NCI-H1105 (cell line): Measurements from ENCODE around the gene APBA1.
"Not testable (repeated sequence)": the region's sequence is repeated elsewhere in the genome, so short reads cannot be mapped to it uniquely, and the experiment has no call there.

ENCODE experiments used
- DNase-seq: peaks from one replicate; lab custom pipeline; 2025; lab: John Stamatoyannopoulos, UW

Gene APBA1

DNA sequence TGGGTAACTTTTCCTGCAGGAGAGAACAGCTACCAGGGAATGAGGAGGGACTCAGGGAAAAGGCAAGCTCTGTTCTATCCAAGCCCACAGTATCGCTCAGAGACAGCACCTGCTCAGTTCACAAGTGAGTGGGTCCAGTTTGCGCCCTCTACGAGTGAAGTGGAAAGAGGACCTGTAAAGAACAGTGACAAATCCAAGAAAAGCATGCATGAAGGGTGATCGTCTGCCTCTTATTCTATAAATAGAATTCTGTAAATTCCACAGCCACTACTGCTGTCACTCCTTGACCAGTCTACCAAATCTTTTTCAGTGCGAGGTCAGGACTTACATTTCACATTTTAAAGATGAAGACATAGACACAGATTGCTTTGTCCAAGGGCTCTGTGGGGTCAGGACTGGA lies 229.7 kb downstream of the APBA1 start:
- no peak for DNase-seq

DNA sequence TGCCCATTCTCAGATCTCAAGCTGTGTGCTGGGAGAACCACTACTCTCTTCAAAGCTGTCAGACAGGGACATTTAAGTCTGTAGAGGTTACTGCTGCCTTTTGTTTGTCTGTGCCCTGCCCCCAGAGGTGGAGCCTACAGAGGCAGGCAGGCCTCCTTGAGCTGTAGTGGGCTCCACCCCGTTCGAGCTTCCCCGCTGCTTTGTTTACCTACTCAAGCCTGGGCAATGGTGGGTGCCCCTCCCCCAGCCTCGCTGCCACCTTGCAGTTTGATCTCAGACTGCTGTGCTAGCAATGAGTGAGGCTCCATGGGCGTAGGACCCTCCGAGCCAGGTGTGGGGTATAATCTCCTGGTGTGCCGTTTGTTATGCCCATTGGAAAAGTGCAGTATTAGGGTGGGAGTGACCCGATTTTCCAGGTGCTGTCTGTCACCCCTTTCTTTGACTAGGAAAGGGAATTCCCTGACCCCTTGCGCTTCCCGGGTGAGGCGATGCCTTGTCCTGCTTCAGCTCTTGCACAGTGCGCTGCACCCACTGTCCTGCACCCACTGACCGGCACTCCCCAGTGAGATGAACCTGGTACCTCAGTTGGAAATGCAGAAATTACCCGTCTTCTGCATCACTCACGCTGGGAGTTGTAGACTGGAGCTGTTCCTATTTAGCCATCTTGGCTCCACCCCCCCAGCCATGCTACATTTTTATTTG lies 231.8 kb downstream of the APBA1 start:
- DNase-seq = not testable (repeated sequence)

DNA sequence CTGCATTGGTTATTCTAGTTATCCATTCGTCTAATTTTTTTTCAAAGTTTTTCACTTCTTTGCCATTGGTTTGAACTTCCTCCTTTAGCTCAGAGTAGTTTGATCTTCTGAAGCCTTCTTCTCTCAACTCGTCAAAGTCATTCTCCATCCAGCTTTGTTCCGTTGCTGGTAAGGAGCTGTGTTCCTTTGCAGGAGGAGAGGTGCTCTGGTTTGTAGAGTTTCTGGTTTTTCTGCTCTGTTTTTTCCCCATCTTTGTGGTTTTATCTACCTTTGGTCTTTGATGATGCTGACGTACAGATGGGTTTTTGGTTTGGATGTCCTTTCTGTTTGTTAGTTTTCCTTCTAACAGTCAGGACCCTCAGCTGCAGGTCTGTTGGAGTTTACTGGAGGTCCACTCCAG lies 232.5 kb downstream of the APBA1 start:
- not testable (repeated sequence) for DNase-seq

DNA sequence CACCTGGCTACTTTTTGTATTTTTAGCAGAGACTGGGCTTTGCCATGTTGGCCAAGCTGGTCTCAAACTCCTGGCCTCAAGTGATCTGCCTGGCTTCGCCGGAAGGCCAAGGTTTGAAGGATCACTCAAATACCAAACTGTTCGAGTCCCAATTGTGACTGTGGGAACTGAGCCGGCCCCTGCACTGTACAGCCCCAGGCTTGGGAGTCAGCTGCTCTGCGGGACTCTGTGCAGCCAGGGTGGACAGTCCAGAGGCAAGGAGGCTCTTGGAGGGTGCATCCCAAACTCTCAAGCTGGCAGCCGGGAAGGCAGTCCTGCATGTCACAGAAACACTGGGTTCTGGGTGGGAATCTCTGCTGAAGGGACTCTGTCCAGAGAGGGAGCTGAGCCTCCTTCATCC lies 238.2 kb downstream of the APBA1 start:
- DNase-seq = no peak

DNA sequence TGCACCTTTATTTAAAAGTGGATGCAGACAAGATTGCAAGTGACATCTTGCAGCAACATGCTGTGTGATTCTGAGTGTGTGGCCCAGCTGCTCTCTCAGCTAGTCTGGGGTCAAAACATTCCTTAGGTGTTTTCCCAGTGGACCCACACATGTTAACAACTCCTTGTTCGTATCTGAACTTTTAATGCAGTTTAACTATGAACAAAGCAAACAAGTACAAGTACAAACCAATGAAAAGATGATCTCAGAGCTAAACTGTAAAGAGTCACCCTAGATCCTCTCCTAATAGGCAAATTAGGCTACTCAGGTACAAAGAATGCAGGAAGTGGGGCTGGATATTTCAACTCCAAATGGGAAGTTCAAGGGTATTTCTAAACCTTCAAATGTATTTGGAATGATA lies 238.8 kb downstream of the APBA1 start:
- DNase-seq = no peak

- DNase-seq = no peak
Observed at GRCh38 chr9:69432623-69433022, 239.5 kb downstream of the APBA1 start.

DNA sequence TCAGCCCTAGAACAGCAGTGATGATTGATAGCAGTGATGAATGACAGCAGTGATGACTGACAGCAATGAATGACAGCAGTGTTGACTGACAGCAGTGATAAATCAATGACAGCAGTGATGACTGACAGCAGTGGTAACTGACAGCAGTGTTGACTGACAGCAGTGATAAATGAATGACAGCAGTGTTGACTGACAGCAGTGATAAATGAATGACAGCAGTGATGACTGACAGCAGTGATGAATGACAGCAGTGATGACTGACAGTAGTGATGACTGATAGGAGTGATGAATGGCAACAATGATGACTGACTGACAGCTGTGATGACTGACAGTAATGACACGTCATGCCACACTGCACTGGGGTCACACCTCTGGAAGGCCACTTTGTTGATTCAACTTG lies 240.4 kb downstream of the APBA1 start:
- DNase-seq = no peak

DNA sequence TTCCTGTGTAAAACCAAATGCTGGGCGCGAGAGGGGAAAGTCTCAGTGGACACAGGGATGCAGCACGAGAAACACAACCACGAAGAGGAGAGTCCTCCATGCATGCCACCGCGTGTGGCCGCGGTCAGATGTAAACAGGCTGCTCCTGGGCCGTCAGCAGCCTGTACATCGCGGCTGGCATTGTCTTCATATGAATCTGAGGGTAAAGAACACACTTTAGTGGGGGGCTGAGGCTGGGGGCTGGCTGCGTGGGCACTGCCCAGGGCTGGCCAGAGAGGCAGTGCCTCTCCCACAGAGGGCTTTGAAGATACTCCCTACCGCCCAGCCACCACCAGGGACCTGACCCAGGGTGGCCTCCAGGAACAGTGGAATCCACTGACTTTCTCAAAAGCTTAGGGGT lies 241.0 kb downstream of the APBA1 start:
- no peak for DNase-seq

DNA sequence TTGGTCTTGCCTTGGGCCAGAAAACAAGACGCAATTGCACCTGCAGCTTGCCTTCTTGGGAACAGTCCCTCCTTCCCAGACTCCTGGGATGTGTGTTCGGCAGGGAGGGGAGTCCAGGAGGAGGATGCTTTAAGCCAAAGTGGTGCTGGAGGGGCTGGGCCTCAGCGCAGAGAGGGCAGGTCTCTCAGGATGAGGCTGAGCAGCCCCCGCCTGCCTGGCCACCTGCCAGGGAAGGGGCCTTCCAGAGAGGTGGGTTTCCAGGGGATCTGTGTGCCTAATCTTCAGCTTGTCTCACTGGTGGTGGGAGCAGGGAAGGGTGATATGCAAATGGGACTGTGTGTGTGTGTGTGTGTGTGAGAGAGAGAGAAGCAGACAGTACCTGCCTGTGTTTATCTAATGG lies 242.0 kb downstream of the APBA1 start:
- DNase-seq = no peak

GRCh38 chr9:69429281-69429680 lies 242.9 kb downstream of the APBA1 start:
- DNase-seq = no peak

GRCh38 chr9:69428017-69428785 lies 244.0 kb downstream of the APBA1 start:
- DNase-seq = no peak

DNA sequence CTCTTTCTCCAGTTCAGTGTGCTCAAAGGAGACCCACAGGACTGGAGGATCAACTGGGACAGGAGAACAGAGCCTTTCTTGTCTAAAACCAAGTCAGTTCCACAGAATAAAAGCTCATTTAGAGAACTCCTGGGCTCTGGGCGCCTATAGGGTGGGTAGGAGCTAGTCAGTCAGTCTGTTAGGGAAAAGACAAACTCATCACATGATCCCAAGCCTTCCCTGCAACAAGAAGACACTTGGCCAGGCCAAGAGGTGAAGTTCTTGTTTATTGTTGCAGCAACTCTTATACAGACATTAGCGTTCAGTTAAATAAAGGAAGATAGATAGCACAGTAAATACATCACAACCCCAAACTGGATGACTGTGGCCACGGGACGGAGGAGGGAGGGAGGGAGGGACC lies 244.9 kb downstream of the APBA1 start:
- no peak for DNase-seq

GRCh38 chr9:69425136-69425801 lies 246.9 kb downstream of the APBA1 start:
- no peak for DNase-seq

DNA sequence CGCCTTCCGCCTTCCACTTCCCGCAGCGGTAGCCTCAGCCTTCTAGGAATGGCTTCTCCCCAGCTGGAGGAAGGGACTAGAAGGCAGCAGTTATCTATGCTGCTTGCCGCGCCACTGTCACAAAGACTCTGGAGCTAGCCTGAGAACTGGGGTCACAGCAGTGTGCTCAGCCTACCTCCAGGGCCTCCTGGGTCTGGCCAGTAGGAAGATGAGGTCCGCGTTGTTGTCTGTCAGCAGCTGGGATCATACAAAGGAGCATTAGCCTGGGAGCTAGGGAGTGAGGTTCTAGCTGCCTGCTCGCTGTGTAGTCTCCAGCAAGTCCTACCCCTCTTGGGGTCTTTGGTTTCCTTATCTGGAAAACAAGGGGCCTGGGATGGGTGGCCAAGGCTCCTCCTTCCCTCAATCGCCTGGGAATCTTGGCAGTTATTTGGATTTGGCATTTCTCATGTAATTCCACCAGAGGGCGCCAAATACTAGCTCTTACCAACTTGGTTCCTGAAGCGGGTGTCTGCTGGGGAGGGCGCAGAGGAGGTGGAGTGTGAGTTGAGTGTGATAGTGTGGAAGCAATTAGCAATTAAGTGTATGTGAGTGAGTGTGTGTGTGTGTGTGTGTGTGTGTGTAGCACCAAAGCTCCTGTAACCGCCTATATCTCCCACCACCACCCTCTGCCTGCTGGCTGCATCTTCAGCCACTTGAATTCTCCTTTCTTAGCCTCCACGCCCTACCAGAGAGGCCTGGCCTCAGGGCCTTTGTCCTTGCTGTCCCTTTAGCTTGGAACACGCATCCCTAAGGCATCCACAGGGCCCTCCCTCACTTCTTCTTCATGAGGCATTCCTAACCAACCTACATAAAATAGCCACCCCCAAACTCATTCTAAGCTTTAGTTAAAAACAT lies 250.0 kb downstream of the APBA1 start:
- DNase-seq = peak; percentile 71

DNA sequence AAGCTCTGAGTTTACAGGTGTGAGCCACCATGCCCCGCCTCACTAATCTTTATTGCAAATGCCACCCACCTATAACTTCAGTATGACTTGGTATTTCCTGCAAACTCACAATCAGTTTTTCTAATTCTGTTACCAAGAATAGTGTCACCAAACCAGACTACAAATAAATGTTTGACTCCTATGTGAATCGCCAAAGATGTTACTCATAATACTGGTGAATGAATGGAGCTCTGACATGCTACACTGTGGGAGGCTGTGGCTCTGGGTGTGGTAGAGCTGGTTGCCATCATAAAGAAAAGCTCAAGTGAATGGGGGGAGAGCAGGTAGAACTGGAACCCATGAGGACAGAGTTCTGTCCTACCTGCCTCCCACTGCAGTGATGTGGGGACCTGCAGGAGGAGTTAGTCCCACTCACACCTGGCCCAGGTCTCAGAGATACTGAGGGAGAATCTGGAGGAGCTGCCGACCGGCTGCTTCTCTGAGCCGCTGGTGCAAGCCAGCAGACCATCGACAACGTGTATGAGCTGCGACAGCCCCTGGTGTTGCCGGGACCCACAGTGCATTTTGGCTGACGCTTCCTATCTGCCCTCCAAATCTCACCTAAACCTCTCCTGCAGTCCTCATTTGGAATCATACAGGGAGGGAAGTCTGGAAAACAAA lies 251.4 kb downstream of the APBA1 start:
- no peak for DNase-seq

DNA sequence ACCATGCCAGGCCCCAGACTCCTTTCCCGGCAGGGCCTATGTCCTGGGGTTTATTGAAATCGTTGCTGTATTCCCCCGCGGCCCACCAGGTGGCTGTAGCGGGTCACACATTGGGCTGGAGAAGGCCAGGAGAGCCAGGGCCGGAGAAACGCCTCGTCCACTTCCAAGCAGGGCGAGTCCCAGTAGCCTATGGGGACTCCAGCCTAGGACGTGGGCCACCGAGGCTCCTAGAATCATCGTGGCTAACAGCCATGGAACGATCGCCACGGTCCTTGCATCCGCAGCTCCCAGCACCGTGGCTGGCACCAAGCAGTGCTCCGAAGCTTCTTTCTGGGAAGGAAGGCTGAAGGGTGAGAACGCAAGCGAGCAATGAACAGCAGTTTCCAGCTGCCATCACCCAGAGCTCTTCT lies 259.4 kb downstream of the APBA1 start:
- no peak for DNase-seq

- DNase-seq = no peak
Observed at GRCh38 chr9:69411931-69412740, 260.0 kb downstream of the APBA1 start.

DNA sequence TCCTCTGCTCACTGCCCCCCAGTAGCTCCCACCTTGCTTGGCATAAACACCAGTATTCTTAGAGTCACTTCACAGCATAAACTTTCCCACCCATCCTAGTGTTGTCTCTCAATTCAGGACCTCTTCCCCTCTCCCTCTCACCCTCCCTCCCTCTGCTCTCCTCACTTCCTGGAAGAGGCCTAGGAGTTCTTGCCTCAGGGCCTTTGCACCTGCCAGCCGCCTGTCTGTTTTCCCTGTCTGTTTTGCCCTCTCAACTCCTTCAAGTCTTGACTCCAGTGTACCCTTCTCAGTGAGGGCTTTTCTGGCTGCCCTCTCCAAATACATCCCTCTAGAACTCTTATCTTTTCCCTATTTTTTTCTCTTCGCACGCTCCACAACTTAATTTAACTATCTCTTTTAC lies 260.9 kb downstream of the APBA1 start:
- DNase-seq = no peak

DNA sequence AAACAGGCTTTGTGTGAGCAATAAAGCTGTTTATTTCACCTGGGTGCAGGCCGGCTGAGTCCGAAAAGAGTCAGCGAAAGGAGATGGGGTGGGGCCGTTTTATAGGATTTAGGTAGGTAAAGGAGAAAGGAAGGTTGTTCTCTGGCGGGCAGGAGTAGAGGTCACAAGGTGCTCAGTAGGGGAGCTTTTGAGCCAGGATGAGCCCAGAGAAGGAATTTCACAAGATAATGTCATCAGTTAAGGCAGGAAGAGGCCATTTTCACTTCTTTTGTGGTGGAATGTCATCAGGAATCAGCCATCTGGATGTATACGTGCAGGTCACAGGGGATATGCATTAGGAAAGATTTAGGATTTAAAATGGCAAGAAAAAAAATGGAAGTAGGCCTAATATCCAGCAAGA lies 262.2 kb downstream of the APBA1 start:
- DNase-seq = not testable (repeated sequence)

DNA sequence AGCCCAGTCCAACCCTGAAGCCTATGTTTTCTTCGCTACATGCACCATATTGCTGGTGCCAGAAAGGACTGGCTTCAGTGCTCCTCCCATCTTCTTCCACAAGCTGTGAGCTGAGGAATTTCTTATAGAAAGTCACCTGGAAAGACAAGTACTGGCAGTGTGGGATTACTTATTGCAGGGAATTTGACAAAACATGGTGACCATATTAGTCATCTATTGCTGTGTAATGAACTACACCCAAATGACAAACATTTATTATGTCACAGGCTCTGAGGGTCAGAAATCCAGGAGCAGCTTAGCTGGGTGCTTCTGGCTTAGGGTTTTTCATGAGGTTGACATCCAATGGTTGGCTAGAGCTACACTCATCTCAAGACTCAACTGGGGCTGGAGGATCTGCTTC lies 271.7 kb downstream of the APBA1 start:
- no peak for DNase-seq
